Stimulated activated CD8-positive, alpha-beta memory T cell treated with anti-CD3 and anti-CD28 coated beads, Interleukin-12 subunit alpha, Interleukin-12 subunit beta, amount 100 ng/mL, for 24 hours (primary cell): Measurements from ENCODE around the gene CHRNA3.
"Not testable (repeated sequence)": the region's sequence is repeated elsewhere in the genome, so short reads cannot be mapped to it uniquely, and the experiment has no call there.

Experiments
- DNase-seq: peaks from one replicate; pipeline ENCODE4 v3.0.0-alpha.2; 2020; ENCODE audit errors: extremely low read depth

CHRNA3 gene

GRCh38 chr15:78617516-78617915 lies 3.3 kb downstream of the CHRNA3 start:
- DNase-seq: no peak

- DNase-seq: no peak
These were observed 3.7 kb downstream of the CHRNA3 start for GRCh38 chr15:78617076-78617475.

GRCh38 chr15:78616506-78616905 lies 4.3 kb downstream of the CHRNA3 start:
- DNase-seq: no peak

GRCh38 chr15:78615151-78615589 lies 5.6 kb downstream of the CHRNA3 start:
- no peak for DNase-seq

- no peak for DNase-seq
These were observed 6.8 kb downstream of the CHRNA3 start for GRCh38 chr15:78614021-78614420.

GRCh38 chr15:78609551-78609950 lies 11.2 kb downstream of the CHRNA3 start:
- not testable (repeated sequence) for DNase-seq

- no peak for DNase-seq
These were observed 15.1 kb downstream of the CHRNA3 start for GRCh38 chr15:78605680-78606079.

- DNase-seq: no peak
These were observed 15.6 kb downstream of the CHRNA3 start for GRCh38 chr15:78605201-78605600.

- no peak for DNase-seq
These were observed 16.4 kb downstream of the CHRNA3 start for GRCh38 chr15:78604420-78604819.

GRCh38 chr15:78603467-78603866 lies 17.3 kb downstream of the CHRNA3 start:
- no peak for DNase-seq

- no peak for DNase-seq
These were observed 21.6 kb downstream of the CHRNA3 start for GRCh38 chr15:78599189-78599588.

GRCh38 chr15:78598348-78598747 lies 22.4 kb downstream of the CHRNA3 start:
- no peak for DNase-seq

GRCh38 chr15:78597583-78597982 lies 23.2 kb downstream of the CHRNA3 start:
- DNase-seq: no peak

- no peak for DNase-seq
These were observed 45.9 kb downstream of the CHRNA3 start for GRCh38 chr15:78574944-78575343.

GRCh38 chr15:78573416-78573815 lies 47.4 kb downstream of the CHRNA3 start:
- no peak for DNase-seq

- DNase-seq: no peak
These were observed 49.4 kb downstream of the CHRNA3 start for GRCh38 chr15:78571382-78571781.

GRCh38 chr15:78570710-78571109 lies 50.1 kb downstream of the CHRNA3 start:
- no peak for DNase-seq

GRCh38 chr15:78567531-78567930 lies 53.3 kb downstream of the CHRNA3 start:
- DNase-seq: no peak

- DNase-seq: no peak
These were observed 54.6 kb downstream of the CHRNA3 start for GRCh38 chr15:78565951-78566774.

- peak; percentile 40 for DNase-seq
These were observed 55.5 kb downstream of the CHRNA3 start, which contains the start of gene CHRNA5 for GRCh38 chr15:78565097-78565950. TSS of gene CHRNA5 (plus strand) at chr15:78565520. CDS start at chr15:78565720, 200 bp downstream.

- DNase-seq: no peak
These were observed 56.1 kb downstream of the CHRNA3 start for GRCh38 chr15:78564743-78565096.

GRCh38 chr15:78563092-78563491 lies 57.7 kb downstream of the CHRNA3 start:
- DNase-seq: no peak

GRCh38 chr15:78561490-78561889 lies 59.3 kb downstream of the CHRNA3 start:
- DNase-seq: no peak
